ENCODE data around the gene ADCYAP1R1. TPM values are rescaled to one million over a fixed set of nuclear protein-coding genes. Genes with fewer than 3 reads are reported as not detected.

The ADCYAP1R1 gene
- polyA plus RNA-seq, 1 donor from 2014 or later = 8.6 TPM

DNA sequence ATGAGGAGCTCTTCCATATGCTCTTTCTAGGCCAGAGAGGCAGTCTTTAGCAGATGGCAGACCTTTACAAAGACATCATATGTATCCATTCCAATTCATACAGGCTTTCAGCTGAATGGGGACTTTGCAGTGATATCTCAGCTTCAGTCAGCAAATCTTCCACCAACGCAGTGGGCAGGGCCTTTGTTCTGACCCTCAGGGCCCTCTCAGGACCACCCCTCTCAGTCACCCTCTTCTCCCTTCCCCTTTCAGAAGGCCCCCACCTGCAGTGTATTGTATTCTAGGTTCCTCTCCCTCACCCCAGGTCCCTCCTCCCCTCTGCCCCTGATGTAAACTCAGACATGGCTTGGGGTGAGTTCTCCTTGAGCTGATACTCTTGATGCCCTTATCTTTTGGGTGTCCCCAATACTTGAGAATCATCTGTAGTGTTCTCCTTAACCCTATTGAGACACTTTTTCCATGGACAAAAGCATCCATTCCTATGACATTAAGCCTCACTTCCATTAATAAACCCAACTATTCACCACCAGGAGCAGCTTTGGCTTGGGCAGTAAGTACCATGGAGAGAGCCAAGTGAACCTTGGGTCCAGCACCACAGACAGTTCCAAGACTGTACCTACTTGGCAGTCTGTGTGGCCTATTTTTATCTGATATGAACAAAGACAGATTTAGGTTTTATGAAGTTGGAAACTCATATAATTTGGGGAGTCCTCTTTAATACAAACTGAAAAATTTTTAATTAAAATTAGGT lies 62.7 kb downstream of the ADCYAP1R1 start:
- Histone ChIP-seq H3K27me3 (ENCODE audit: insufficient read depth, low read depth, low read length) (no peaks in the 10 kb centered on the region), H3K27ac (ENCODE audit: low read length) (no peak overlapping the region), H3K36me3 (ENCODE audit: insufficient read depth, low read length) (no peaks in the 10 kb centered on the region), H3K9me2 (ENCODE audit: insufficient read depth, low read length) (no peaks in the 10 kb centered on the region), H2AFZ (ENCODE audit: low read depth, low read length) (no peak overlapping the region), H3K9me3 (ENCODE audit: low read length) (no peaks in the 10 kb centered on the region), H4K20me1 (ENCODE audit: insufficient read depth) (no peaks in the 10 kb centered on the region), H3K79me2 (replicated peaks; ENCODE audit: insufficient read depth, low read length) (no peaks in the 10 kb centered on the region), H3K4me3 (ENCODE audit: low read length) (no peak overlapping the region), H3F3A (ENCODE audit: insufficient read depth, low read length, poor library complexity, severe bottlenecking) (no peaks in the 10 kb centered on the region), H3K4me2 (ENCODE audit: low read length) (no peak overlapping the region), H3K9ac (ENCODE audit: low read length) (no peak overlapping the region)
- TF ChIP-seq POLR2AphosphoS5 (IDR thresholded peaks at IDR 0.05) (no peak), REST (IDR thresholded peaks at IDR 0.05; ENCODE audit: borderline replicate concordance) (peak; percentile 78)

GRCh38 chr7:31116615-31117014 lies 64.5 kb downstream of the ADCYAP1R1 start:
- Histone ChIP-seq H4K20me1 (ENCODE audit: insufficient read depth) (no peaks in the 10 kb centered on the region), H3K9me3 (ENCODE audit: low read length) (no peaks in the 10 kb centered on the region), H3K9me2 (ENCODE audit: insufficient read depth, low read length) (no peaks in the 10 kb centered on the region), H3K36me3 (ENCODE audit: insufficient read depth, low read length) (no peaks in the 10 kb centered on the region), H2AFZ (ENCODE audit: low read depth, low read length) (no peak overlapping the region), H3K27me3 (ENCODE audit: insufficient read depth, low read depth, low read length) (no peaks in the 10 kb centered on the region), H3K27ac (ENCODE audit: low read length) (no peak overlapping the region), H3F3A (ENCODE audit: insufficient read depth, low read length, poor library complexity, severe bottlenecking) (no peaks in the 10 kb centered on the region), H3K79me2 (replicated peaks; ENCODE audit: insufficient read depth, low read length) (no peaks in the 10 kb centered on the region), H3K4me3 (ENCODE audit: low read length) (no peak overlapping the region), H3K4me2 (ENCODE audit: low read length) (no peak overlapping the region), H3K9ac (ENCODE audit: low read length) (no peak overlapping the region)
- TF ChIP-seq, protein P1, sequence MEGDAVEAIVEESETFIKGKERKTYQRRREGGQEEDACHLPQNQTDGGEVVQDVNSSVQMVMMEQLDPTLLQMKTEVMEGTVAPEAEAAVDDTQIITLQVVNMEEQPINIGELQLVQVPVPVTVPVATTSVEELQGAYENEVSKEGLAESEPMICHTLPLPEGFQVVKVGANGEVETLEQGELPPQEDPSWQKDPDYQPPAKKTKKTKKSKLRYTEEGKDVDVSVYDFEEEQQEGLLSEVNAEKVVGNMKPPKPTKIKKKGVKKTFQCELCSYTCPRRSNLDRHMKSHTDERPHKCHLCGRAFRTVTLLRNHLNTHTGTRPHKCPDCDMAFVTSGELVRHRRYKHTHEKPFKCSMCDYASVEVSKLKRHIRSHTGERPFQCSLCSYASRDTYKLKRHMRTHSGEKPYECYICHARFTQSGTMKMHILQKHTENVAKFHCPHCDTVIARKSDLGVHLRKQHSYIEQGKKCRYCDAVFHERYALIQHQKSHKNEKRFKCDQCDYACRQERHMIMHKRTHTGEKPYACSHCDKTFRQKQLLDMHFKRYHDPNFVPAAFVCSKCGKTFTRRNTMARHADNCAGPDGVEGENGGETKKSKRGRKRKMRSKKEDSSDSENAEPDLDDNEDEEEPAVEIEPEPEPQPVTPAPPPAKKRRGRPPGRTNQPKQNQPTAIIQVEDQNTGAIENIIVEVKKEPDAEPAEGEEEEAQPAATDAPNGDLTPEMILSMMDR (IDR thresholded peaks at IDR 0.05; ENCODE audit: poor library complexity, severe bottlenecking) = no peak
- TF ChIP-seq MXI1 (conservative IDR thresholded peaks at IDR 0.05; ENCODE audit: poor library complexity, severe bottlenecking) (no peak), RAD21 (conservative IDR thresholded peaks at IDR 0.05) (no peak), EZH2 (IDR thresholded peaks at IDR 0.05; ENCODE audit: borderline replicate concordance, insufficient read depth, low read length, poor library complexity, severe bottlenecking) (no peak), TAF1 (IDR thresholded peaks at IDR 0.05; ENCODE audit: low read depth) (no peak), SMC3 (conservative IDR thresholded peaks at IDR 0.05; ENCODE audit: poor library complexity) (no peak), EP300 (conservative IDR thresholded peaks at IDR 0.05; ENCODE audit: poor library complexity, severe bottlenecking) (no peak), REST (IDR thresholded peaks at IDR 0.05; ENCODE audit: borderline replicate concordance) (no peak), POLR2AphosphoS5 (IDR thresholded peaks at IDR 0.05) (no peak)

Data from neural cell (in vitro differentiated cells).